LoVo (cell line): ENCODE measurements around the gene PTPRG.
"Not testable (repeated sequence)": the region's sequence is repeated elsewhere in the genome, so short reads cannot be mapped to it uniquely, and the experiment has no call there.

Experiments used
- DNase-seq: peaks from one replicate; pipeline ENCODE4 v3.0.0-alpha.2; 2016; ENCODE audit warnings: low spot score

The PTPRG gene

DNA sequence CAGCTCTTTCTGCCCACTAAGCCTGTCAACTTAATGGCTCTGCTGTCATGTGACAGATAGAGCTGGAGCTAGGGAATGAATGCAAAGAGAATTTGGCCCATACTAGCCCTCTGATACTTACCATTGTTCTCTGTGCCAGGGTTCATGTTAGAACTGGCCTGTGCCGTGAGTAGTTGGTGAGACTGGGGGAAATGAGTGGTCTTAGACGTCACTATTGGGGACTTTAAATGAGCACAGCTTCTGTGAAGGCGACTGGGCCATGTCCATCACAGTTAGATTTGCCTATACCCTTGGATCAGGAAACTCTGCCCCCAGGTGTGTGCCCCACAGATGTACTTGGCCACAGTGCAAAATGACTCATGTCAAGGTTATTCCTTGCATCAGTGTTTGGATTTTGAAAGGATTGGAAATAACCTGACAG, 124.9 kb downstream of the PTPRG start:
- no peak for DNase-seq

DNA sequence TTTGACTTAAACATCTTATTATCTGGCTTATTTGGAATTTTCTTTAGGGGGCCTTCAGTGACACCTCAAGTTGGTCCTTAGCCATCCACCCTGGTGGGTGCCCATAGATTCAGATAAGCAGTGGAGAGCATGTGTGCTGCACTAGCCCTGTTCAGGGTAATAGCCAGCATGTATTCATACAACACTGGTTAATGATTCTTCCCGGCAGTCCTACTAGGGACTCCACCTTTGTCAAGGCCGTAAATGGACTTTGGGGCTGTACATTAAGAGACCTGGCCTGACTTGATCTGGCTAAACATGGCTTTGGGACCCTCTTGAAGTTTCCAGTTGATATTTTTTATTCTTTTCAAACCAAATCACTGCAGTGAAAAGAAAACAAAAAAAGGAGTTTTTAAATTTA, 125.8 kb downstream of the PTPRG start:
- no peak for DNase-seq

GRCh38 chr3:61687663-61688306, 126.4 kb downstream of the PTPRG start:
- no peak for DNase-seq

- DNase-seq, result no peak
These were observed 127.1 kb downstream of the PTPRG start for GRCh38 chr3:61688307-61688984.

DNA sequence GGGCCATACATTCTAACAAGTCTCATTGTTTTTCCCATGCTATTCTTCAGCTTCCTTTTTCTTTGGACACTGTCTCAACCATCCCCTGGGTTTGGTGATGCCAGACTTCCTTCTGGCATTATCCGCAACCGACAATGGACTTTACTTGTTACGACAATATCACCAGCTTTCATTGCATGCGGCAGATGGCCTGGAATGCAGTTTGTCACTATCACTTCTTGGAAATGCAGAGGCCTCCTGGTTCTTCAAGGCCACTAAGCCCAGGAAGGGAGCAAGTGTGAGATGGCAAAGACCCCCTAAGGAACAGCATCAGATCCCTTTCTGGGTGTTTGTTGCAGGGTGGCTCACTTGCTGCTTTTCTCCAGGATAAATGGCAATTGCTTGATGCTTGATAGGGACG, 128.6 kb downstream of the PTPRG start:
- DNase-seq, result no peak

- no peak for DNase-seq
These were observed 130.1 kb downstream of the PTPRG start for GRCh38 chr3:61691466-61691865.

- DNase-seq, result no peak
These were observed 135.9 kb downstream of the PTPRG start for GRCh38 chr3:61697301-61697700.

DNA sequence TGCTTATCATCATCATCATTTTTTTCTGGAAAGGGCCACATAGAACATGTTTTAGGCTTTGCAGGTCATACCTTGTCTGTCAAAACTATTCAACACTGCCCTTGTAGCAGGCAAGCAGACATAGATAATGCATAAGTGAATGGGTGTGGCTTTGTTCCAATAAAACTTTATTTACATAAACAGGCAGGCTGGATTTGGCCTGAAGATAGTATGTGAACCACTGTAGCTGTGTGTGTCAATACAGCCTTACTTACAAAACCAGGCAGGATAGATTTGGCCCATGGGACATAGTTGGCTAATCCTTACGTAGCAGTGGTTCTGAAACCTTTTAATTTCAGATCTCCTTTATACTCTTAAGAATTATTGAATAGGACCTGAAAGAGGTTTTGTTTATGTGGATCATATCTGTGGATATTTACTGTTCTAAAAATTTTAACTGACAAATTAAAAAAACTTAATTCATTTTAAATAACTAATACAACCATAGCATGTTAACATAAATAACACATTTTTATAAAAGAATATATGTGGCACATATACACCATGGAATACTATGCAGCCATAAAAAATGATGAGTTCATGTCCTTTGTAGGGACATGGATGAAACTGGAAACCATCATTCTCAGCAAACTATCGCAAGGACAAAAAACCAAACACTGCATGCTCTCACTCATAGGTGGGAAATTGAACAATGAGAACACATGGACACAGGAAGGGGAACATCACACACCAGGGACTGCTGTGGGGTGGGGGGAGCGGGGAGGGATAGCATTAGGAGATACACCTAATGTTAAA, 137.1 kb downstream of the PTPRG start:
- DNase-seq, result not testable (repeated sequence)

DNA sequence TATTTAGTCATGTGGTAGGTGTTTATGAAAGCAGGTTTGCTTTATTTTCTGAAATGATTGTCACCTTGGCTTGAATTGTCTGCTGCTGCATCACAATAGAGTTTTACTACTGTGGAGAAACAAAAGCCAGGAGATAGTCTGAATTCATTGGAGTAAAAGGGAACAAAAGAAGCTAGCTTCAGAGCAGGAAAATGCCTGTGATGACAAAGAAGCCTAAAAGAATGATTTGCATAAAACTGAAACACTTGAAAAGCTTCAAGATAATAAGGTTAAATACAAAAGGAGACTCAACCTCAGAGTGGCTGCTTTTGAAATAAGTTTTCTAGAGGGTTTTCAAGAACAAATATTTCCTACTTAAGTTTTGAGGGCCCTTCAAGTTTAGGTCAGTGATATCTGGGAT, 138.3 kb downstream of the PTPRG start:
- DNase-seq, result no peak

DNA sequence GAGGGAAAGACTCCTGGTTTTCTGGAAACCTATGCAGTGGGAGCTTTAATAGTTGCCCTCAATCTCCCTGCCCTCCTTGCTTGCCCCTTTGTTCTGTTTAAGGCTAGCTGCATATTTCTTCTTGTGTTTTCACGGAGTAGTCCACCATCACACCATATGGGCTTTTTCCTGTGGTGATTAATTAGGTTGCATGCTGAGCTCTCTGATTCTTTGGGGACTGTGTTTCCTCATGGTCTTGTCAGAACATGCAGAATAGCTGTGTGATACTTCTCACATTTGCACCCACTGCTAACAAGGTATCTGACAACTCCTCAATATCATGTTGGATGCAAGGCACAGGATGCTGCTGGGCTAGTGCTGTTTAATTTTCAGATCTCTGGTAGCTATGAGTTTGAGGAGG, 139.6 kb downstream of the PTPRG start:
- DNase-seq, result no peak

DNA sequence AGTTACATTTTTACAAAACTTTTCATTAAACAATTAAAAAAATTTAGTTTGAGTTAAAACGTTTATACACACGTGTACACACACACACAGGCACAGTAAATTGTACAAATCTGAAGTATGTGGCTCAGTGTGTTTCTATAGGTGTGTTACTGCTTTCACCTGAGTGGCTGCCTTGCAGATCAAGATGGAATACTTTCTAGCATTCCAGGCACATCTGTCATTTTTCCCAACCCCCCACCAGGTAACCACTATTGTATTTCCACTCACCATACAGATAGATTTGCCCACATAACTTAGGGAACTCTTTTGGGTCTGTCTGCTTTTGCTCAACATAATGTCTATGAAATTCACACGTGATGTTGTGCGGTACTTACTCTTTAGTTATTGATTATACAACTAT, 141.1 kb downstream of the PTPRG start:
- DNase-seq, result no peak

- no peak for DNase-seq
These were observed 143.4 kb downstream of the PTPRG start for GRCh38 chr3:61704807-61705206.

DNA sequence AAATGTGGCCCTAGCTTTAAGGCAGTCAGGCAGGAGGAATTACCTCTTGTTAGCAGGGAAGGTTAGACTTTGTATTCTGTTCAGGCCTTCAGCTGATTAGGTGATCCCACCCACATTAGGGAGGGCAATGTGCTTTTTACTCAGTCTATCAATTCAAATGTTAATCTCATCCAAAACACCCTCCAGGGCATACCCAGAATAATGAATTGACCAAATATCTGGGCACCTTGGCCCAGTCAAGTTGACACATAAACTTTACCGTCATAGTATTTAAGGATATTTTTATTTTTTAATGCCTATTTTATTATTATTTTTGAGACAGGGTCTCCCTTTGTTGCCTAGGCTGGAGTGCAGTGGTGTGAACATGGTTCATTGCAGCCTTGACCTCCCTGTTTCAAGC, 146.1 kb downstream of the PTPRG start:
- no peak for DNase-seq

DNA sequence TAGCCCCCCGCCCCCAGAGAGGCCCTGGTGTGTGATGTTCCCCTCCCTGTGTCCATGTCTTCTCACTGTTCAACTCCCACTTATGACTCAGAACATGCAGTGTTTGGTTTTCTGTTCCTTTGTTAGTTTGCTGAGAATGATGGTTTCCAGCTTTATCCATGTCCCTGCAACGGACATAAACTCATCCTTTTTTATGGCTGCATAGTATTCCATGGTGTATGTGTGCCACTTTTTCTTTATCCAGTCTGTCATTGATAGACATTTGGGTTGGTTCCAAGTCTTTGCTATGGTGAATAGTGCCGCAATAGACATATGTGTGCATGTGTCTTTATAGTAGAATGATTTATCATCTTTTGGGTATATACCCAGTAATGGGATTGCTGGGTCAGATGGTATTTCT, 149.5 kb downstream of the PTPRG start:
- DNase-seq, result not testable (repeated sequence)

DNA sequence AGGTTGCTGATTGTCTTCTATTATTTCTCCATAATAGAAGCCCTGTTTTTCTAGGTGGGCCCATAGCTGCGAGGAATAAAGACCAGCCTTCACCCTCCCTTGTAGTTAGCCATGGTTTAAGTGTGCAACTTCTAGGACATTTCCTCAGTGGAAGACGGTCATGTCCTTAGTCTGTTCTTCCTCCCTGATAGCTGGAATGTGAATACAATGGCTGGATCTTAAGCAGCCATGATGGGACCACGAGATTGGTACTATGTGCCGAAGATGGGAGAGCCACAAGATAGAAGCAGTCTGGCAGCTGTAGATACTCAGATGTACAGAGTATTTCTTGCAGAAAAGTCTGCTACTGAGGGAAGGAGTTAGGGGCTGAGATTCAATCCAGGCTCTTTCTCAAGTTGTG, 152.9 kb downstream of the PTPRG start:
- no peak for DNase-seq

DNA sequence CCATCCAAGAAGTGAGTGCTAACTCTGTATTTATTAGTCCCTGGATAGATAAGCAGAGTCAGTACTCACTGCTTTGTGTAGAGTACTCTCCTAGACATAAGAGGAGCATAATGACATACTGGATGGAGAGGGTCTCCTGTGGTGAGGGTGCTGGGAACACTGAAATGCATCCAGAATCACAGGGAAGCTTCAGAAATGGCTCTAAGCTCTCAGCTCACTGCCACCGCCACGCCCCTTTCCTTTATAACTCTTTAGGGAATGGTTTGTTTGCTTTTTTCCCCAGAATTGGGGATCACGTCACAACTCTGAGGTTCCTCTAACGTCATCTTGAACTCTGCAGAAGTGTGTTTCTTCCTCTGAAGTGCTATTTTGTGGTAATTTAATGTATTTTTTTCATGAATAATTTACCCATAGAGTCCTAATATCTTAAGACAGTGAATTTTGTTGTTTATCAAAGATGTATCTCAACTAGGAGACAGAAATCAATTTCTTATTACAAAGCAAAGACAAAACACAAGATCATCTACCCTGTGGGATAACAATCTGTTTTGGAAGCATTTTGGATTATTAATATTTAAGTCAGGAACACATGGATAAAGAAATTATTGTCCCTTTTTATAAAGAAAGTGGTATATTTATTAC, 154.6 kb downstream of the PTPRG start:
- DNase-seq, result no peak

DNA sequence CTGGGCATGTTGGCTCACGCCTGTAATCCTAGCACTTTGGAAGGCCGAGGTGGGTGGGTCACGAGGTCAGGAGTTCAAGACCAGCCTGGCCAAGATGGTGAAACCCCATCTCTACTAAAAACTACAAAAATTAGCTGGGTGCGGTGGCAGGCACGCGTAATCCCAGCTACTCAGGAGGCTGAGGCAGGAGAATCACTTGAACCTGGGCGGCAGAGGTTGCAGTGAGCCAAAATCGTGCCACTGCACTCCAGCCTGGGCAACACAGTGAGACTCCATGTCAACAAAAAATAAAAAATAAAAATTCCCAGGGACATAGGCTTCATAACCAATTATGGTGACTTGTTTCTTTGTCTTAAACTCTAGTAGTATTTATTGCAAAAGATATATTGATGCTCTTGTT, 155.3 kb downstream of the PTPRG start:
- DNase-seq, result not testable (repeated sequence)

DNA sequence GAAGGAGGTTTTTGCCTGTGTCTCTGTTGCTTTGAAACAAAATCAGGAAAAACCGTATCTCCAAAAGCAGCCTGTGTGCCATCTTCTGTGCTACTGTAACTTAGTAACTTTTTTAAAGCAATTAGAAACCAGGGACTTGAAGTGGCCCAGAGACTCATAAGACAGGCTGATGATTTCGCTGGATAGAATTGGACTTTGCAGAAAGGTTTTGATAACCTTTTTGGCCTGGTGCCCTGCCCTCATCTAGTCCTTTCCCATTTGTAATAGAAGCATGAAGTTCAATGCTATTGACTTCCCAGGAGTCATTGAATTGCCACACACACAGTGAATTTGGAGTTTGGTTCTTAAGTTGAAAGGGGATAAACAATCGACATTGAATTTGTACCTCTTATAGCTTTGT, 157.2 kb downstream of the PTPRG start:
- no peak for DNase-seq

DNA sequence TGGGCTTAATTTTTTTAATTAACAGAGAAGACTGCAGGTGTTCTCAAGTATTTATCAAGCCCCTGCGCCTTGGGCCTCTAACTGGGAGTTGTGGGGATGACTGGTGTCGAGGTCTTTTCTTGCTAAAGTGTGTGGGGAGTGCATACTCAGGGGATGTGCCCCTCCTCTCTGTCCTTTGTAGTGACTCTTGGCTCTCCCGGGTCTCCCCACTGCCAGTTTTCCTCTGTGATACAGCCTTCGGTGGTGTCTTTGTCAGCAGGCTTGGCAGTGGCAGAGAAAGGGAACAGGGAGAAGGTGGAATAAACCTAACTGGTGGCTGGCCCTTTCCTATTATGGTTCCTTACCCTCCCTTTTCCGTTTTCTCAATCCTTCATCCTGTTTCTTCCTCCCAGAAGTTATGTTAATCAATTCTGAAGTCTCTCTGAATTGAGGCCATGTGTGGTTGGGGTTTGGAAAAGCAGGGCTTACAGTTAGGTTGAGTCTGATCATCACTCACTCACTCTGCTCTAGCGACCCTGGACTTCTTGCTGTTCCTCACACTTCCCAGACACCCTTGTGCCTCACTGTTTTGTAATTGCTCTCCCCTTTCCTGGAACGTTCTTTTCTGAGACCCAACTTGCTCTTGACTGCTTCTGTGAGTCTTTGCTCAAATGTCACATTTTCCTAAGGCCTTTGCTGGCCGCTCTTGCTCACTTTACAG, 158.1 kb downstream of the PTPRG start:
- no peak for DNase-seq

GRCh38 chr3:61723038-61723437, 161.7 kb downstream of the PTPRG start:
- no peak for DNase-seq

GRCh38 chr3:61724183-61724582, 162.8 kb downstream of the PTPRG start:
- no peak for DNase-seq

DNA sequence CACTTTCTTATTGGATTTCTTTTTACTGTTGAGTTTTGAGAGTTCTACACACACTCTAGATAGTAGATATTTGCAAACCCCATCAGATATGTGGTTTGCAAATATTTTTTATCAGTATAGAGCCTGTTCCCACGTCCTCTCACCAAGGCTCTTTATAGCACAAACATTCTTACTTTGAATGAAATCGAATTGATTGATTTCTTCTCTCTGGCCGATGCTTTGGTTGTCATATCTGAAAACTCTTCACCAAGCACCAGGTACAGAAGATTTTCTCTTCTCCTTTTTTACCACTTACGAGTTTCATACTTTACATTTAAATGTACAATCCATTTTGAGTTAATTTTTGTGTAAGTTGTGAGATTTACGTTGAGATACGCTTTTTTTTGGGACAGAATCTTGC, 163.4 kb downstream of the PTPRG start:
- DNase-seq, result no peak
